GM21423 (cell line): ENCODE data around the gene PDK4.

Experiments used
- ATAC-seq: cut with Tn5 transposase; IDR thresholded peaks from one replicate; pipeline ENCODE4 v1.9.1; 2021; ENCODE audit warnings: mild to moderate bottlenecking, moderate library complexity; ENCODE audit not compliant: unreplicated experiment

PDK4 gene

GRCh38 chr7:95535662-95536061 lies 60.7 kb downstream of the PDK4 start:
- ATAC-seq, result no peak

GRCh38 chr7:95534796-95535195 lies 61.5 kb downstream of the PDK4 start:
- ATAC-seq, result no peak
